Keratinocyte (primary cell): ENCODE results near the gene CDC14A. TPM values are rescaled to one million over a fixed set of nuclear protein-coding genes. Genes with fewer than 3 reads are reported as not detected.

Source experiments
- DNase-seq: peaks from one replicate; pipeline ENCODE4 v3.0.0-alpha.2; 2011; ENCODE audit warnings: low read depth, missing footprints, low spot score
- FAIRE-seq: peaks from 2 replicates; lab custom pipeline; 2011; peaks lifted over from hg19 to GRCh38; lab: Jason Lieb, UNC
- H2AFZ ChIP-seq: 2 replicates; pipeline ENCODE4 v1.6.0; 2012; ENCODE audit warnings: low read length, control low read depth, inconsistent platforms; ENCODE audit not compliant: control insufficient read depth
- H3K27ac ChIP-seq: 2 replicates; pipeline ENCODE4 v1.5.1; 2011; ENCODE audit warnings: low read length; ENCODE audit not compliant: control insufficient read depth, insufficient read depth
- H3K27me3 ChIP-seq: 3 replicates; pipeline ENCODE4 v1.6.0; 2011; ENCODE audit warnings: low read length; ENCODE audit not compliant: control insufficient read depth, insufficient read depth; ENCODE audit errors: extremely low read depth
- H3K36me3 ChIP-seq, 2 experiments: 2 replicates in 1 of 2; 3 replicates in 1 of 2; pipeline ENCODE4 v1.5.1; 2011; ENCODE audit warnings: low read length in 2 of 2, mild to moderate bottlenecking in 1 of 2; ENCODE audit not compliant: control insufficient read depth in 2 of 2, insufficient read depth in 2 of 2; ENCODE audit errors: extremely low read depth in 1 of 2
- H3K4me1 ChIP-seq: 3 replicates; pipeline ENCODE4 v1.5.1; 2011; ENCODE audit warnings: low read length; ENCODE audit not compliant: control insufficient read depth, insufficient read depth; ENCODE audit errors: extremely low read depth
- H3K4me2 ChIP-seq: 3 replicates; pipeline ENCODE4 v1.6.0; 2011; ENCODE audit warnings: low read depth, low read length; ENCODE audit not compliant: control insufficient read depth, insufficient read depth; ENCODE audit errors: extremely low read depth
- H3K4me3 ChIP-seq, 3 experiments: fragments of 200-600 bp in 1 of 3; sonication (generic) in 1 of 3; 2 replicates in 2 of 3; 3 replicates in 1 of 3; pipeline ENCODE4 v1.5.1; 2011 to 2016; ENCODE audit warnings: low read length in 3 of 3, mild to moderate bottlenecking in 3 of 3, control low read depth in 2 of 3, inconsistent platforms in 1 of 3, low read depth in 1 of 3, mixed read lengths in 1 of 3, mixed run types in 1 of 3, moderate library complexity in 1 of 3; ENCODE audit not compliant: control insufficient read depth in 2 of 3, insufficient read depth in 2 of 3; ENCODE audit errors: extremely low read depth in 1 of 3
- H3K79me2 ChIP-seq: 2 replicates; pipeline ENCODE4 v1.6.0; 2012; ENCODE audit warnings: low read length; ENCODE audit not compliant: control insufficient read depth, insufficient read depth
- H3K9ac ChIP-seq: 3 replicates; pipeline ENCODE4 v1.6.0; 2011; ENCODE audit warnings: low read length; ENCODE audit not compliant: control insufficient read depth, insufficient read depth; ENCODE audit errors: extremely low read depth
- H3K9me1 ChIP-seq: 3 replicates; pipeline ENCODE4 v1.6.0; 2011; ENCODE audit warnings: low read length; ENCODE audit not compliant: control insufficient read depth, insufficient read depth; ENCODE audit errors: extremely low read depth
- H3K9me3 ChIP-seq: 2 replicates; pipeline ENCODE4 v1.5.1; 2012; ENCODE audit warnings: low read depth, low read length; ENCODE audit not compliant: control insufficient read depth
- H4K20me1 ChIP-seq: 3 replicates; pipeline ENCODE4 v1.6.0; 2011; ENCODE audit warnings: low read length; ENCODE audit not compliant: control insufficient read depth, insufficient read depth; ENCODE audit errors: extremely low read depth
- CTCF ChIP-seq, 3 experiments: IDR thresholded peaks in 1 of 3; conservative IDR thresholded peaks in 1 of 3; optimal IDR thresholded peaks in 1 of 3; 2 replicates in 2 of 3; 3 replicates in 1 of 3; pipeline versions ENCODE3 to v1.5.1; 2011; ENCODE audit warnings: low read length in 3 of 3, mild to moderate bottlenecking in 3 of 3, moderate library complexity in 2 of 3, control low read depth in 1 of 3, inconsistent platforms in 1 of 3; ENCODE audit not compliant: insufficient read depth in 2 of 3; ENCODE audit errors: extremely low read depth in 1 of 3
- EZH2 ChIP-seq: IDR thresholded peaks from one replicate; pipeline ENCODE4 v1.6.1; 2012; ENCODE audit warnings: inconsistent platforms, mild to moderate bottlenecking, low read length, moderate library complexity
- dilution Hi-C: fragments of 300-500 bp; cut with MboI; formaldehyde crosslinking; loops from one replicate; pipeline ENCODE4 v1.7.0; 2020; ENCODE audit warnings: low sequenced_read_pairs; ENCODE audit not compliant: extremely low pct_ligation_motif_present
- polyA plus RNA-seq, 5 experiments: library from polyadenylated mRNA; depleted of rRNA in 3 of 5; stranded (reverse) in 3 of 5; stranded (forward) in 1 of 5; unstranded in 1 of 5; fragments of >200 nt; gene quantifications; 1 replicate in 1 of 5; 2 replicates in 3 of 5; 3 replicates in 1 of 5; pipeline versions ENCODE4 v1.2.1 to v1.2.3, GENCODE V29; 2011 to 2012; ENCODE audit warnings: missing spikeins in 2 of 5, low read depth in 1 of 5, low replicate concordance in 1 of 5

Gene CDC14A
- polyA plus RNA-seq, 1 donor (not counting 4 experiments of a cell fraction or from before 2014, with no cell fraction given), result 2.2 TPM

GRCh38 chr1:100391675-100392074 lies 39.4 kb downstream of the CDC14A start:
- no peak overlapping the region for H3K9ac ChIP-seq
- H3K4me1 ChIP-seq, result no peaks in the 10 kb centered on the region
- no peak overlapping the region for H2AFZ ChIP-seq
- H3K4me2 ChIP-seq, result no peak overlapping the region
- FAIRE-seq (no peak), DNase-seq (no peak)
- no peak overlapping the region for H3K4me3 ChIP-seq
- dilution Hi-C loops, result no loop called here
- no peak for TF ChIP-seq EZH2
- TF ChIP-seq CTCF (optimal IDR thresholded peaks at IDR 0.05 in 1 of 3, IDR thresholded peaks at IDR 0.05 in 1 of 3, conservative IDR thresholded peaks at IDR 0.05 in 1 of 3; ENCODE audit: extremely low read depth in 1 of 3, insufficient read depth in 2 of 3, low read length in 3 of 3), result no peak
- no peaks in the 10 kb centered on the region for H4K20me1 ChIP-seq
- H3K27me3 ChIP-seq, result no peaks in the 10 kb centered on the region
- H3K36me3 ChIP-seq, result no peaks in the 10 kb centered on the region
- no peak overlapping the region for H3K27ac ChIP-seq
- no peaks in the 10 kb centered on the region for H3K9me1 ChIP-seq
- H3K79me2 ChIP-seq, result no peaks in the 10 kb centered on the region
- no peaks in the 10 kb centered on the region for H3K9me3 ChIP-seq

GRCh38 chr1:100392756-100393155 lies 40.5 kb downstream of the CDC14A start:
- Histone ChIP-seq H3K9ac (no peak overlapping the region), H3K36me3 (no peaks in the 10 kb centered on the region), H3K4me2 (no peak overlapping the region), H3K9me3 (no peaks in the 10 kb centered on the region), H3K27me3 (no peaks in the 10 kb centered on the region), H2AFZ (no peak overlapping the region), H3K9me1 (no peaks in the 10 kb centered on the region), H3K4me1 (no peaks in the 10 kb centered on the region), H4K20me1 (no peaks in the 10 kb centered on the region), H3K79me2 (no peaks in the 10 kb centered on the region), H3K27ac (no peak overlapping the region), H3K4me3 (no peak overlapping the region)
- DNase-seq, result no peak
- no peak for FAIRE-seq
- TF ChIP-seq EZH2 (no peak), CTCF (optimal IDR thresholded peaks at IDR 0.05 in 1 of 3, IDR thresholded peaks at IDR 0.05 in 1 of 3, conservative IDR thresholded peaks at IDR 0.05 in 1 of 3; ENCODE audit: extremely low read depth in 1 of 3, insufficient read depth in 2 of 3, low read length in 3 of 3) (no peak)
- dilution Hi-C loops, result no loop called here
